ENCODE data around the gene FOXR1.
"Not testable (repeated sequence)": the region's sequence is repeated elsewhere in the genome, so short reads cannot be mapped to it uniquely, and the experiment has no call there.

The FOXR1 gene

GRCh38 chr11:118998388-118998717, 26.8 kb downstream of the FOXR1 start:
- DNase-seq = no peak

DNA sequence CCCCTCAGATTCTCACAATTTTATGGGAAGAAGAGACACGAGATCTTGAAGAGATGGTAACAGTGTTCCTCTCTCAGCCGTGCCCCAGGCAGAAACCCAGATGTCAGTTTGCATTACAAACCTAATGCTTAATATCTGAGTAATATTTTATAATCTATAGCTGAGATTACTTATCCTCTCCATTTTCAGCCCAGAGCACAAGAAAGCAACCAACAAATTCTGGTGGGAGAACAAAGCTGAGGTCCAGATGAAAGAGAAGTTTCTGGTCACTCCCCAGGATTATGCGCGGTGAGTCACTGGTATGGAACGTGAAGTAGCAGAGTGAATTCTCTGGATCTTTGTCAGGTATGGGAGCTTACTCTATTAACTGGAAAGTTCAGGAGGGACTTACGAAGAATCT, 27.3 kb downstream of the FOXR1 start:
- DNase-seq = no peak

GRCh38 chr11:119000906-119001305, 29.3 kb downstream of the FOXR1 start:
- no peak for DNase-seq

DNA sequence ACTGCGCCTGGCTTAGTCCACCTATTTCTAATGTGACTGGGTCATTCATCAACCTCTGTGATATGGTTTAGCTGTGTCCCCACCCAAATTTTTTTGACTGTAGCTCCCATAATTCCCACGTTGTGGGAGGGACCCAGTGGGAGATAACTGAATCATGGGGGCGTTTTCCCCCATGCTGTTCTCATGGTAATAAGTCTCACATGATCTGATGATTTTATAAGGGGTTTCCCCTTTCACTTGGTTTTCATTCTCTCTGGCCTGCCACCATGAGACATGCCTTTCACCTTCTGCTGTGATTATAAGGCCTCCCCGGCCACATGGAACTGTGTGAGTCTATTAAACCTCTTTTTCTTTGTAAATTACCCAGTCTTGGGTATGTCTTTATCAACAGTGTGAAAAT, 35.1 kb downstream of the FOXR1 start:
- DNase-seq = no peak

GRCh38 chr11:119011476-119012053, 40.0 kb downstream of the FOXR1 start:
- DNase-seq = no peak

DNA sequence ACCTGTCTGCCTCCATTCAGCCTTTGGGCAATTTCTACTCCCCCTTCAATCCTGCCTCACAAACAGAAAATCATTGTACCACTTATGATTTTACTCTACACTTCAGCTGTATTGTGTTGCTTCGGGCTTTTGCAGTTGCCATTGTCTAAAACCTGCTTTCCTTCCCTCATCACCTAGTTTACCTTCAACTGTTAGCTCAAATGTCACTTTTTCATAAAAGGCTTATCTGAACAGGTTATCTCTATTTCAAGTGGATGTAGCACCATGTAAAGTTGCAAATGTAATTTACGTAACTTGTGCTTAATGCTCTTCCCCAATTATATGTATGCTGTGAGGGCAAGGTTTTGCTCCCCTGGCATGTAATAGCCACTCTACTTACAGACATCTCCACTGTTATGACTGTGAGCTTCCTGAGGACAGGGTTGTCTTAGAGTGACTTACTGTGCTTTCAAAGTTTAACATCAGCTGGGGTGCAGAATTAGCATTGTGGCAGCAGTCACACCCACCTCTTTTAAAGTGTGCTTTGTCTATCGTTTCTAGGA, 41.1 kb downstream of the FOXR1 start:
- no peak for DNase-seq

DNA sequence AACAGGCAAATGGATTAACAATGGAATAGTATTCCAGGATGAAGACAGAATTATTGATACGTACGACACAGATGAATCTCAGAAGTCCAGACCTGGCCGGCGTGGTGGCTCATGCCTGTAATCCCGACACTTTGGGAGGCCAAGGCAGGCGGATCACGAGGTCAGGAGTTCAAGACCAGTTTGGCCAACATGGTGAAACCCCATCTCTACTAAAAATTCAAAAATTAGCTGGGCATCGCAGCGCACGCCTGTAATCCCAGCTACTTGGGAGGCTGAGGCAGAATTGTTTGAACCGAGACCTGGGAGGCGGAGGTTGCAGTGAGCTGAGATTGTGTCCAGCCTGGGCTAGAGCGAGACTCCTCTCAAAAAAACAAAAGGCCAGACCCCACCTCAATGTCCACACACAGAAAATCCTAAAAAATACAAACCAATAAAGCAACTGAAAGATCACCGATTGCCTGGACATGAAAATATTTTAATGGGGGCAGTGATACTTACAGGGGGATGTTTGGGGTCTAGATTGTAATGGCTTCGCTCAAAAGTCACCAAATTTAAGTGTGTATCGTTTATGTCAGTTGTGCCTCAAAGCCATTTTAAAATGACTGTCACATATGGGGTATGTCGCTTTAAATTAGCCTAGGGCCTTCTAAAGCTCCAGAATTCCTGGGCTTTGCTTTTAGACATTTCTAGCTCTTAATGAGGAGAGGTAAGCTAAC, 42.8 kb downstream of the FOXR1 start:
- DNase-seq = no peak

DNA sequence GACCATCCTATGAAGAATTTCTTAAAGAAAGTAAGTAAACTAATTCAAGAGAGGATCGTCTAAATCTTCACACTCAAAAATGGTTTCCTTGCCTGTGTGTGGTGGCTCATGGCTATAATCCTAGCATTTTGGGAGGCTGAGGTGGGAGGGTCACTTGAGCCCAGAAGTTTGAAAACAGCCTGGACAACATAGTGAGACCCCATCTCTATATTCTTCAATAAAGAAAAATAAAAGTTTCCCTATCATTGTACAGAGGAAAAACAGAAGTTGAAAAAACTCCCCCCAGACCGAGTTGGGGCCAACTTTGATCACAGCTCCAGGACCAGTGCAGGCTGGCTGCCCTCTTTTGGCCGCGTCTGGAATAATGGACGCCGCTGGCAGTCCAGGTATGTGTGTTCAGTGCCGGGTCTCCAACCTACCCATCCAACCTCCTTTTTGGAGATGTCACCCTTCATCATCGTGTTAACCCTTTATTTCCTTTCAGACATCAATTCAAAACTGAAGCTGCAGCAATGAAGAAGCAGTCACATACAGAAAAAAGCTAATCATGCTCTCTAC, 43.6 kb downstream of the FOXR1 start:
- no peak for DNase-seq

GRCh38 chr11:119016216-119017009, 44.9 kb downstream of the FOXR1 start:
- no peak for DNase-seq

DNA sequence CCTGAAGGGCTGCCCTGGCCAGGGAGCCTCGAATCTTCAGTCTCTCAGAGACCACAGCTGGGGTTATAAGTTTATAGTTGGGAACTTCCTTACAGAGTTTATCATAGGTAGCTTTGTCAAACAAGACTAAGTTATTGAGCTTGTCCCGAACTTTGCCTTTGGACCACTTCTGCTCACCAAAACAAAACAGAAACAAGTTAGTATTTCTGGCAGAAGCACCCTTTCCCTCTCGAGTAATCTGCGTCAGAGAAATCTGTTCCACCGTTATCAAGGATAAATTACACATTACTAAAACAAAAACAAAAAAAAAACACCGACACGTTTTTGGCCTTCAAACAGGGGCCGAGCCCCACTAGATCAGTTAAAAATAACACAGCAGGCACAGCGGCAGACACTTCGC, 45.8 kb downstream of the FOXR1 start:
- DNase-seq = not testable (repeated sequence)

DNA sequence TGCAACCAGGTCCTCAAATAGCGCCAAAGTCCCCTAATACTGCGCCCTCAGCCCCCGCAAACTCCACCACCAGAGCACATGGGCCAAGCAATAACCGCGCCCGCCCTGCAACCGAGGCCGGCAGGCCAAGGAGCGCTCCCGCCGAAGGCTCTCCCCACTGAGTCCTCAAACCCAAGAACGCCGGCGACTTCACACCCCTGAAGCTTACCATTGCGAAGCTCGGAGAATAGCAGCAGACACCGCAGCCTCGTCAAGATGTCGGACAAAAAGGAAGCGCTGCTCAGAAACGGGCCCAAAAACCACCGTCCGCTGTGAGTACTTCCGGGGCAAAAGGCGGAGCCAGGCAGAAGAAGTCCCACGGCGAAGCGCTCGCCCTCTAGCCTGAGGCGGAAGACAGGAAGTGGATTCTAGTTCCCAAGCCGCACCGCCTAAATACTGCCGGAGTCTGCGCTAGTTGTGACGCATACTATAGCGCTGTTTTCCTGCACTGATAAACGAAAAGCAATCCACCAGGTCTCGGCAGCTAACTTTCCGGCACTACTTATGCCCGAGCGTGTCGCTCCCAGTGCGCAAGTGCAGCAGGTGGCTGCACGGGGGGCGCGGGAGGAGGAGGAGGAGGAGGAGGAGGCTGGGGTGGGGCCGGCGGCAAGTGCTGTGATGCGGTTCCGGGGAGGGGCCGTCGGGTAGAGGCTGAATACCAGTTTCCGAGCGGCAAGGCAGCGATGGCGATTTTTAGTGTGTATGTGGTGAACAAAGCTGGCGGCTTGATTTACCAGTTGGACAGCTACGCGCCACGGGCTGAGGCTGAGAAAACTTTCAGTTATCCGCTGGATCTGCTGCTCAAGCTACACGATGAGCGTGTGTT, 46.7 kb downstream of the FOXR1 start, which contains the start of the genes RPS25 and TRAPPC4:
Gene RPS25 (minus strand): TSS at position 270 of the 865 bp plus-strand sequence. CDS start 59 bp downstream, at position 211.
Gene TRAPPC4 (plus strand): TSS at position 693 of the 865 bp plus-strand sequence. CDS start 30 bp downstream, at position 723.
- DNase-seq = peak; percentile 58

DNA sequence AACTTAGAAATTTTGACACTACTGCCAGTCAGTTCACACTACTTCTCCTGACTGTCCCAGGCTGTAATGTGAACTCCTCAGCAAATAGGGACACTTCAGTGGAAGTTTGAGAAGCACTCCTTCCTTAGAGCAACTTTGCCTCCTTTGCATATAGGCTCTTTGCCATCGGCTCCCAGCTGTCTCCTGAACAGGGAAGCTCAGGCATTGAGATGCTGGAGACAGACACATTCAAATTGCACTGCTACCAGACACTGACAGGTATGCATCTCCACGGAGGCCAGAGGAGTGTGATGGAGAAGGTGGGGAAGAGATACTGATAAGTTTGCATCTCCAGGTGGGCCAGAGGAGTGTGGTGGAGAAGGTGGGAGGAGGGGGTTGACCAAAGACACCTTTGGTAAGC, 48.4 kb downstream of the FOXR1 start:
- DNase-seq = no peak

- no peak for DNase-seq
These were observed 50.1 kb downstream of the FOXR1 start for GRCh38 chr11:119021631-119022030.

- DNase-seq = no peak
These were observed 52.2 kb downstream of the FOXR1 start for GRCh38 chr11:119023741-119024140.

GRCh38 chr11:119024430-119025098, 53.0 kb downstream of the FOXR1 start:
- DNase-seq = no peak

DNA sequence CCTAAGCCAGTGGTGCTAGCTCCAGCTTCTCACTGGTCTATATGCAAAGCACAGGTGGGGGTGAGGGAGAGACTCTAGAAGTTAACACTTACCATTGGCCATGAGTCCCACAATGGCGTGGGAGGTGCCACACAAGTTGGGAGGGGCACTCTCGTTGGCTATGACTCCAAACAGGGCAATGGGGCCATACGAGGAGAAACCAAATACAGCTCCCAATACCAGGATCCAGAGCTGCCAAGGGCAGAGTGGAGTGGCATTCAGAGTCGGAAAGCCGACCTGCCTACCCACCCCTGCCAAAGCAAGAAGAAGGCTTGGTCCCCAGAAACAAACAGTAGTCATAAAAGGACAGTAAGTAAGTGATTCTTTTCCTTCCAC, 53.5 kb downstream of the FOXR1 start:
- DNase-seq = no peak

GRCh38 chr11:119025541-119025940, 54.0 kb downstream of the FOXR1 start:
- no peak for DNase-seq

DNA sequence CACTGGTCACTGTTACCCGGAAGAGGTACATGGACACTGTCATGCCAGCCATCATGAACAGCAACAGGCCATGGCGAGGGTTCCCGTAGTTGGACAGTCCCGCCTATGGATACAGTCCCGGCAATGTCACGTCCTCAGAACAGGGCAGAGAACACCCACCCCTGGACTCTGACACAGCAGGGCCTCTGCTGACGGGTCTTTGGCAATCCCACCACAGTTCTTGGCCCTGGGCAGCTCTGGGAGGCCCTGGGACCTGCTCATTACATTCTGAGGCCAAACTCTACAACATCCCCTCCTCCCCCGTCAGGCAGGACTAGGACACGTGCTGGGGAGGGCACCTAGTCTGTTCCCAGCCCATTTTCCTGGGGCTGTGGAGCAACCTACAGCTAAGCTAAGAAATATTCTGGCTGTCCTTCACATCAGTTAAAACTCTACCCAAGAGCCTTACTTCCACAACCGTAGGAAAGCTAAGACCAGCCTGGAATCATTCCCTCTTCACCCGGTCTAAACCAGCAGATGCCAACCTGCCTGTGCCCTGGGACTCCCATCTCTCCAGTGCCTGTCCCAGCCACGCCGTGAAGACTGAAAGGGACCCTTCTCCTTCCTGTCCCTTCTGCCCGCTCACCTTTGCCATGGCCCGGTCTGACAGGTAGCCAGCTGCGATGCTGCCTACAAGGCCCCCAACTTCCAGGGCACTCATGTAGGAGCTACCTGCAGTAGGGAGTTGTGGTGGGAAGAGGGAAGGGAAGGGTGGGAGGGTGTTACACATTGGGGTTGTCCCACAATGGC, 54.6 kb downstream of the FOXR1 start:
- DNase-seq = no peak

- no peak for DNase-seq
These were observed 55.4 kb downstream of the FOXR1 start for GRCh38 chr11:119026970-119027369.

DNA sequence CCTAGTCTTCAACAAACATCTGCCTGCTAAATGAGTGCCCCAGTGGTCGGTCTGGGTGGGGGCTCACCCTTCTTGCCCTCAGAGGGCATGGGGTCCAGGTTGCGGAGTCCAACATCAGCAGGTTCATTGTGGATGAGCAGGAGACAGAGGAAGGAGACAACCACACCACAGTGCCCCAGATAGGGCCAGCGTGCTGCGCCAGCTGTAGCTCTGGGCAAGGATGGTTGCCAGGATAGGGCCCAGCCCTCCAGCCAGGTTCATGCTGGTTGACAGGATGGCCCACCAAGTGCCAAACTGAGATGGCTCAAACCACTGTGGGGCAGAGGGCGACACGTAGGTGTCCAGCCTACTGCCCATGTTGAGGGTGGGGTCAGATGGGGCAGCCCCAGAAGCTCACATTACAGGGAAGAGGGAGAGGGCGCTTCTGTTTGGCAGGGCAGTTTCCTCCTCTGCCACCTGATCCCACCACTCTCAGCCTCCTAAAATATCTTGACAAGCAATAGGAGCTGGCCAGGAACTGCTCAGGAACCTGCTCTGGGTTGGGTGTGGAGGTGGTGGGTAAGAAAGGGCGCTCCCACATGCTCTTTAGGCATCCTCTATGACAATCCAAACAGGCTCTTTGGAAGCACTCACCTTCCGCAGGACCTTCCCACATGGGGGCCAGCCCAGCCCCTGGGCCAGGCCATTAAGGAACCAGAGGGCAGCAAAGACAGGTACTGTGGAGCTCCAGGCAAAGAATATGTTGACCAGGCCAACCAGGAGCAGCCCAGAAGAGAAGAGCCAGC, 56.2 kb downstream of the FOXR1 start:
- DNase-seq = no peak

All from NCI-H1694 (cell line).